ENCODE results near the gene PGS1.
"Not testable (repeated sequence)": the region's sequence is repeated elsewhere in the genome, so short reads cannot be mapped to it uniquely, and the experiment has no call there.

- not testable (repeated sequence) for TF ChIP-seq CTCF (conservative IDR thresholded peaks at IDR 0.05 in 1 of 2, IDR thresholded peaks at IDR 0.05 in 1 of 2; ENCODE audit: extremely low read depth in 1 of 2, insufficient read depth in 1 of 2, low read depth in 1 of 2, low read length in 2 of 2); EZH2 (IDR thresholded peaks at IDR 0.05; ENCODE audit: borderline replicate concordance, low read length)
Measured at GRCh38 chr17:78466109-78466785, 87.8 kb downstream of the PGS1 start.
